Skin of body (tissue), 2 donors: ENCODE data around the gene C2CD2. TPM values are rescaled to one million over a fixed set of nuclear protein-coding genes. Genes with fewer than 3 reads are reported as not detected.
"Not testable (repeated sequence)": the region's sequence is repeated elsewhere in the genome, so short reads cannot be mapped to it uniquely, and the experiment has no call there.

ENCODE experiments used
- DNase-seq: peaks from one replicate; lab custom pipeline; 2025; lab: John Stamatoyannopoulos, UW
- total RNA-seq: library from RNA; depleted of rRNA; stranded (reverse); fragments of >200 nt; gene quantifications from one replicate; pipeline ENCODE4 v1.2.3, GENCODE V29; 2014

The C2CD2 gene
- total RNA-seq = 17.1 TPM

- peak; percentile 26 for DNase-seq
Measured at GRCh38 chr21:41953831-41954653, at the start of gene C2CD2. TSS of gene C2CD2 (minus strand) at chr21:41954018. CDS start at chr21:41953648, 370 bp downstream.

- DNase-seq = no peak
Measured at GRCh38 chr21:42003051-42003461, 49.2 kb upstream of the C2CD2 start.

GRCh38 chr21:42002421-42002958, 48.7 kb upstream of the C2CD2 start:
- no peak for DNase-seq

GRCh38 chr21:42001781-42002180, 48.0 kb upstream of the C2CD2 start:
- no peak for DNase-seq

GRCh38 chr21:42000908-42001307, 47.1 kb upstream of the C2CD2 start:
- no peak for DNase-seq

- DNase-seq = no peak
Measured at GRCh38 chr21:41997657-41998056, 43.8 kb upstream of the C2CD2 start.

GRCh38 chr21:41995577-41995976, 41.8 kb upstream of the C2CD2 start:
- DNase-seq = no peak

GRCh38 chr21:41994613-41995012, 40.8 kb upstream of the C2CD2 start:
- DNase-seq = not testable (repeated sequence)

- DNase-seq = peak; percentile 92
Measured at GRCh38 chr21:41993744-41994143, 39.9 kb upstream of the C2CD2 start.

GRCh38 chr21:41992576-41992975, 38.8 kb upstream of the C2CD2 start:
- no peak for DNase-seq

- DNase-seq = no peak
Measured at GRCh38 chr21:41991659-41992058, 37.8 kb upstream of the C2CD2 start.

GRCh38 chr21:41989698-41990097, 35.9 kb upstream of the C2CD2 start:
- no peak for DNase-seq

GRCh38 chr21:41987310-41987709, 33.5 kb upstream of the C2CD2 start:
- no peak for DNase-seq

GRCh38 chr21:41985662-41986416, 32.0 kb upstream of the C2CD2 start:
- no peak for DNase-seq

- no peak for DNase-seq
Measured at GRCh38 chr21:41983229-41983628, 29.4 kb upstream of the C2CD2 start.

GRCh38 chr21:41980561-41980960, 26.7 kb upstream of the C2CD2 start:
- DNase-seq = no peak

- no peak for DNase-seq
Measured at GRCh38 chr21:41979751-41980369, 26.0 kb upstream of the C2CD2 start.

GRCh38 chr21:41979335-41979734, 25.5 kb upstream of the C2CD2 start:
- DNase-seq = no peak

- DNase-seq = no peak
Measured at GRCh38 chr21:41977034-41977950, 23.5 kb upstream of the C2CD2 start.

GRCh38 chr21:41976611-41977010, 22.8 kb upstream of the C2CD2 start:
- no peak for DNase-seq
